Gastrocnemius medialis (tissue), 4 donors: ENCODE results near the gene PITX1. TPM values are rescaled to one million over a fixed set of nuclear protein-coding genes. Genes with fewer than 3 reads are reported as not detected.

Source experiments
- ATAC-seq, 2 donors: fragments of 150-250 bp; one replicate each; pipeline ENCODE4 v1.9.1; 2016
- DNase-seq, 2 donors: peaks; one replicate each; pipeline ENCODE4 v3.0.0-alpha.2; 2019
- H3K27ac ChIP-seq, 4 donors: fragments of 200-600 bp; sonication (generic); 1 replicate in 1 of 4; 2 replicates in 3 of 4; pipeline ENCODE4 v1.5.1; 2016 to 2018; ENCODE audit warnings: mild to moderate bottlenecking in 2 of 4, moderate library complexity in 1 of 4
- H3K27me3 ChIP-seq, 3 donors: fragments of 200-600 bp; sonication (generic) in 2 of 3; 1 replicate in 1 of 3; 2 replicates in 2 of 3; pipeline versions ENCODE4 v1.5.1 to v1.6.0; 2016 to 2019; ENCODE audit warnings: mild to moderate bottlenecking in 1 of 3, moderate library complexity in 1 of 3
- H3K36me3 ChIP-seq, 2 donors: fragments of 200-600 bp; sonication (generic) in 1 of 2; one replicate each; pipeline ENCODE4 v1.5.1; 2017 to 2018
- H3K4me1 ChIP-seq, 2 donors: fragments of 200-600 bp; sonication (generic) in 1 of 2; one replicate each; pipeline ENCODE4 v1.5.1; 2016 to 2017; ENCODE audit warnings: mild to moderate bottlenecking in 2 of 2
- H3K4me3 ChIP-seq, 4 donors: fragments of 200-600 bp; sonication (generic) in 3 of 4; 1 replicate in 1 of 4; 2 replicates in 3 of 4; pipeline ENCODE4 v1.5.1; 2016 to 2019; ENCODE audit warnings: mild to moderate bottlenecking in 2 of 4
- H3K9me3 ChIP-seq, 3 donors: fragments of 200-600 bp; sonication (generic) in 2 of 3; 1 replicate in 1 of 3; 2 replicates in 2 of 3; pipeline ENCODE4 v1.5.1; 2016 to 2019
- POLR2A ChIP-seq, 2 donors: fragments of 450-650 bp; IDR thresholded peaks; one replicate each; pipeline ENCODE4 v1.6.1; 2017; ENCODE audit warnings: antibody characterized with exemption in 2 of 2, mild to moderate bottlenecking in 2 of 2, moderate library complexity in 2 of 2
- in situ Hi-C, 4 donors: fragments of 200-750 bp; cut with MboI; loops; one replicate each; pipeline versions ENCODE4 v1.15.0 to v1.8.0; 2017; ENCODE audit warnings: low sequenced_read_pairs in 4 of 4
- intact Hi-C: fragments of 100-400 bp; cut with DNase I; formaldehyde crosslinking; loops from one replicate; pipeline ENCODE4 v1.15.1; 2023; ENCODE audit warnings: low total_unique reads
- total RNA-seq, 4 donors: library from RNA; depleted of rRNA; stranded (reverse); fragments of >200 nt; gene quantifications; one replicate each; pipeline versions ENCODE4 v1.1.0 to v1.2.3, GENCODE V29; 2016
- TF ChIP-seq, protein P1 (sequence below), 5 experiments: fragments of 450-650 bp in 3 of 5; fragments of 200-600 bp in 2 of 5; sonication (generic) in 2 of 5; IDR thresholded peaks in 4 of 5; conservative IDR thresholded peaks in 1 of 5; 1 replicate in 4 of 5; 2 replicates in 1 of 5; pipeline ENCODE4 v1.5.1; 2016 to 2019; ENCODE audit warnings: antibody characterized with exemption in 5 of 5, mild to moderate bottlenecking in 3 of 5, moderate library complexity in 3 of 5

The PITX1 gene
- total RNA-seq, 4 donors from 2014 or later, result 5.3 to 21.2 (median 9.3) TPM

DNA sequence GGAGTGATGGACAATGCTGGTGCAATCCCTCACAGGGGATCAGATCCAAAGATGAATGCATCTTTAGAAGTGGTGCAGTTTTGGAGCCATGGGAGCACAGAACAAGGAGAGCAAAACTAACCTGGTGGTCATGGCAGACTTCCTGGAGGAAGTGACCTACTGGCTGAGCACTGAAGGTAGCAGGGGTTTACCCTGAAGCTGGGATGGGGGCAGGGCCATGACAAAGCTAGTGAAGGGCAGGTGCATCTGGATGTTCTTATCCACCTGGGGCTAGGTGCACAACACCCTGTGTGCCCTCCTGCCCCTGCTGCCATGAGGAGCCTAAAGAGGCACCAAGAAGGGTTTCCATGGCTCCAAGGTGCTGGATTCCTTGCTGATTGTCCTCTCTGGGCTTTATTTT is 11.5 kb upstream of the PITX1 start:
- DNase-seq (no peak), ATAC-seq (no peak)
- H3K9me3 ChIP-seq, result no peaks in the 10 kb centered on the region
- H3K36me3 ChIP-seq, result no peaks in the 10 kb centered on the region
- in situ Hi-C loops, result no loop called here
- no peak overlapping the region for H3K27ac ChIP-seq
- TF ChIP-seq, protein P1, sequence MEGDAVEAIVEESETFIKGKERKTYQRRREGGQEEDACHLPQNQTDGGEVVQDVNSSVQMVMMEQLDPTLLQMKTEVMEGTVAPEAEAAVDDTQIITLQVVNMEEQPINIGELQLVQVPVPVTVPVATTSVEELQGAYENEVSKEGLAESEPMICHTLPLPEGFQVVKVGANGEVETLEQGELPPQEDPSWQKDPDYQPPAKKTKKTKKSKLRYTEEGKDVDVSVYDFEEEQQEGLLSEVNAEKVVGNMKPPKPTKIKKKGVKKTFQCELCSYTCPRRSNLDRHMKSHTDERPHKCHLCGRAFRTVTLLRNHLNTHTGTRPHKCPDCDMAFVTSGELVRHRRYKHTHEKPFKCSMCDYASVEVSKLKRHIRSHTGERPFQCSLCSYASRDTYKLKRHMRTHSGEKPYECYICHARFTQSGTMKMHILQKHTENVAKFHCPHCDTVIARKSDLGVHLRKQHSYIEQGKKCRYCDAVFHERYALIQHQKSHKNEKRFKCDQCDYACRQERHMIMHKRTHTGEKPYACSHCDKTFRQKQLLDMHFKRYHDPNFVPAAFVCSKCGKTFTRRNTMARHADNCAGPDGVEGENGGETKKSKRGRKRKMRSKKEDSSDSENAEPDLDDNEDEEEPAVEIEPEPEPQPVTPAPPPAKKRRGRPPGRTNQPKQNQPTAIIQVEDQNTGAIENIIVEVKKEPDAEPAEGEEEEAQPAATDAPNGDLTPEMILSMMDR (IDR thresholded peaks at IDR 0.05 in 4 of 5, conservative IDR thresholded peaks at IDR 0.05 in 1 of 5), result no peak
- no peak for TF ChIP-seq POLR2A (IDR thresholded peaks at IDR 0.05)
- no peak overlapping the region for H3K4me3 ChIP-seq
- H3K4me1 ChIP-seq, result peaks cover 4 to 12% of the 10 kb centered on the region in 2 donors
- intact Hi-C loops, result no loop called here
- H3K27me3 ChIP-seq, result peaks cover 13 to 30% (median 13%) of the 10 kb centered on the region in 3 donors

DNA sequence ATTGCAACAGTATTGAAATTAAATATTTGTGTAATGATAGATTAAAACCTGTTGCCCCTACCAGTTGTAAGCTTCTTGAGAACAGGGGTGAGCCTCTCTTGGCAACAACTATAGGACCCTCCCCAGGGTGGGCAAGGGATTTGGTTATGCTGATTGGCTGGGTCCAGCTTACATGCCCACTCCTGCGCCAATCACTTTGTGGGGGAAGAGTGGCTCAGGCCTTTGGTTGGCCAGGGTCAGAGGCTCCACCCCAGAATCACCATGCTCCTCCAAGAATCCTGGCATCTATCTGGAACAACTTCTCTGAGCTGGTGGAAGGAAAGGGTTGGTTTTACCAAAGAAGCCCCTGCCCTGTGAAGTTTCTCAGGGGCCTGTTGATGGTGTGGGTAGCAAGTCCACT is 8.6 kb upstream of the PITX1 start:
- Histone ChIP-seq H3K36me3 (no peaks in the 10 kb centered on the region), H3K27me3 (peaks cover 42 to 56% (median 42%) of the 10 kb centered on the region in 3 donors), H3K4me3 (no peak overlapping the region), H3K27ac (no peak overlapping the region), H3K9me3 (no peaks in the 10 kb centered on the region), H3K4me1 (peaks cover 7 to 13% of the 10 kb centered on the region in 2 donors)
- no peak for TF ChIP-seq POLR2A (IDR thresholded peaks at IDR 0.05)
- TF ChIP-seq, protein P1 (IDR thresholded peaks at IDR 0.05 in 4 of 5, conservative IDR thresholded peaks at IDR 0.05 in 1 of 5), result no peak
- no peak for DNase-seq
- ATAC-seq, result no peak
- in situ Hi-C loops, result no loop called here
- intact Hi-C loops, result no loop called here

DNA sequence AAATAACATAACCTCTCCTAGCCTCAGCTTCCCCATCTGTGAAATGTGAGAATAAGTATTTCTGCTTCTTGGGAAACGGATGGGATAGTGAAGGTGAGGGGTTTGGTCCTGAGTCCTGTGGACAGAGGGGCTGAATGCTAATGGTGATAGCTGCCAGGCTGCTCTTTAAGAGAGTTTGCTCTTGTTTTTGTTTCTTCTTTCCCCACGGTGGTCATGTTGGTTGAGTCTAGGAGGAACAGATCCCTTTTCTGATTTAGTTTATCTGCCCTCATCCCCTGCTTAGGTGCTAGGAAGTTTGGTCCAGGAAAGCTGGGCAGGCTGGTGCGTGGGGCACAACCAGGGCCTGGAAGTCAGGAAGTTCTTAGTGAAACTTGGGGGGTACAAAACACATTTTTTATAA is 7.7 kb upstream of the PITX1 start:
- no peak for DNase-seq
- Histone ChIP-seq H3K27ac (no peak overlapping the region), H3K27me3 (peaks cover 50 to 63% (median 50%) of the 10 kb centered on the region in 3 donors)

DNA sequence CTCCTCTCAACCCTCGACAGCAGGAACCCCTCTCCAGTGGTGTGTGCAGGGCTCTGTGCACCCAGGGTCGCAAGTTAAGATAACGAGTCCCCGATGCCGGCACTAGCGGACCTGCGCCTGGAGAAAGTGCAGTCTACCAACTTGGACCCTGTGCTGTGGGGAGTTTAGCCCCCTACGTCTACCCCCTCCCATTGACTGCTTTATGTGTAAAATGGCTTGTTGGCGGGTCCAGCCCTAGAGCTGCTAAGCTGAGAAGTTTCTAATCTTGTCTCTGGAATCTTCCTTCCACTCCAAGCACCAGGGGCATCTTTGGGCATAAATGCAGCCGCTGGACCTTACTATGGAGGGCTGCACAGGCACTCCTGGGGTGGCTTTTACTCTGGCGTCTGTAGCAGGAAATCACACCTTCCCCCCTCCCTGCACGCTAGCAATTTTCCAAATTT is 7.1 kb upstream of the PITX1 start:
- Histone ChIP-seq H3K27me3 (peaks cover 54 to 69% (median 56%) of the 10 kb centered on the region in 3 donors), H3K4me1 (peaks cover 4 to 7% of the 10 kb centered on the region in 2 donors), H3K9me3 (no peaks in the 10 kb centered on the region), H3K27ac (no peak overlapping the region), H3K36me3 (no peaks in the 10 kb centered on the region), H3K4me3 (no peak overlapping the region)
- in situ Hi-C loops (no loop called here), intact Hi-C loops (no loop called here)
- DNase-seq (no peak), ATAC-seq (no peak)
- TF ChIP-seq, protein P1 (IDR thresholded peaks at IDR 0.05 in 4 of 5, conservative IDR thresholded peaks at IDR 0.05 in 1 of 5), result no peak
- no peak for TF ChIP-seq POLR2A (IDR thresholded peaks at IDR 0.05)

More for the DNA sequence above, 7.7 kb upstream of the PITX1 start:
- peaks cover 6 to 7% of the 10 kb centered on the region in 2 donors for H3K4me1 ChIP-seq
- in situ Hi-C loops (no loop called here), intact Hi-C loops (no loop called here)
- H3K9me3 ChIP-seq, result no peaks in the 10 kb centered on the region
- no peaks in the 10 kb centered on the region for H3K36me3 ChIP-seq
- ATAC-seq, result no peak
- H3K4me3 ChIP-seq, result no peak overlapping the region
- TF ChIP-seq POLR2A (IDR thresholded peaks at IDR 0.05), result no peak
- TF ChIP-seq, protein P1 (IDR thresholded peaks at IDR 0.05 in 4 of 5, conservative IDR thresholded peaks at IDR 0.05 in 1 of 5), result no peak
